Mesendoderm (in vitro differentiated cells): ENCODE data around the gene PRKCG.

Experiments
- DNase-seq: peaks from one replicate; pipeline ENCODE4 v3.0.0; 2013
- H2AK5ac ChIP-seq: 2 replicates; pipeline ENCODE4 v1.6.1; 2013; ENCODE audit warnings: low read length, inconsistent platforms
- H2BK120ac ChIP-seq: 2 replicates; pipeline ENCODE4 v1.6.1; 2013; ENCODE audit warnings: low read depth, mild to moderate bottlenecking, low read length, moderate library complexity, mixed read lengths
- H2BK15ac ChIP-seq: replicated peaks from 2 replicates; pipeline ENCODE4 v1.6.1; 2013; ENCODE audit warnings: low read depth, mild to moderate bottlenecking, moderate library complexity
- H2BK5ac ChIP-seq: 2 replicates; pipeline ENCODE4 v1.6.1; 2013; ENCODE audit warnings: low read length, inconsistent platforms
- H3K18ac ChIP-seq: 2 replicates; pipeline ENCODE4 v1.6.1; 2013; ENCODE audit warnings: mild to moderate bottlenecking, low read length, mixed read lengths
- H3K23ac ChIP-seq: one replicate; pipeline ENCODE4 v1.6.1; 2013; ENCODE audit warnings: low read length
- H3K27ac ChIP-seq: 2 replicates; pipeline ENCODE4 v1.5.1; 2013; ENCODE audit warnings: low read depth, mild to moderate bottlenecking, inconsistent platforms, low read length, moderate library complexity
- H3K27me3 ChIP-seq: 2 replicates; pipeline ENCODE4 v1.6.1; 2013; ENCODE audit warnings: low read length, control low read depth, mild to moderate bottlenecking, inconsistent platforms; ENCODE audit not compliant: insufficient read depth, poor library complexity
- H3K36me3 ChIP-seq: 2 replicates; pipeline ENCODE4 v1.6.1; 2013; ENCODE audit warnings: low read length, inconsistent platforms; ENCODE audit not compliant: control insufficient read depth, insufficient read depth
- H3K4ac ChIP-seq: one replicate; pipeline ENCODE4 v1.6.1; 2013; ENCODE audit warnings: low read depth, mild to moderate bottlenecking, low read length, moderate library complexity
- H3K4me1 ChIP-seq: 2 replicates; pipeline ENCODE4 v1.6.1; 2013; ENCODE audit warnings: low read depth, low read length, inconsistent platforms; ENCODE audit not compliant: control insufficient read depth
- H3K4me2 ChIP-seq: 2 replicates; pipeline ENCODE4 v1.6.1; 2013; ENCODE audit warnings: low read length
- H3K4me3 ChIP-seq: 2 replicates; pipeline ENCODE4 v1.5.1; 2013; ENCODE audit warnings: mild to moderate bottlenecking, low read length
- H3K56ac ChIP-seq: one replicate; pipeline ENCODE4 v1.6.1; 2013; ENCODE audit warnings: low read length
- H3K79me1 ChIP-seq: 2 replicates; pipeline ENCODE4 v1.6.1; 2013; ENCODE audit warnings: low read length, inconsistent platforms
- H3K79me2 ChIP-seq: 2 replicates; pipeline ENCODE4 v1.6.1; 2013; ENCODE audit warnings: mild to moderate bottlenecking, low read length; ENCODE audit not compliant: control insufficient read depth, insufficient read depth
- H3K9ac ChIP-seq: 2 replicates; pipeline ENCODE4 v1.6.1; 2013; ENCODE audit warnings: low read length, inconsistent platforms
- H4K5ac ChIP-seq: one replicate; pipeline ENCODE4 v1.6.1; 2013; ENCODE audit warnings: low read length
- H4K8ac ChIP-seq: one replicate; pipeline ENCODE4 v1.6.1; 2013; ENCODE audit warnings: low read depth, mild to moderate bottlenecking, control low read depth, low read length, moderate library complexity
- WGBS: extraction: QIAGEN DNeasy Blood & Tissue Kit; methylation state at CpG from one replicate; pipeline ENCODE4 v1.1.7; 2013; ENCODE audit warnings: low lambda C conversion rate, missing lambda C conversion rate; ENCODE audit not compliant: insufficient coverage; ENCODE audit errors: extremely low coverage; 5-methylcytosine and 5-hydroxymethylcytosine counted together

Gene PRKCG

DNA sequence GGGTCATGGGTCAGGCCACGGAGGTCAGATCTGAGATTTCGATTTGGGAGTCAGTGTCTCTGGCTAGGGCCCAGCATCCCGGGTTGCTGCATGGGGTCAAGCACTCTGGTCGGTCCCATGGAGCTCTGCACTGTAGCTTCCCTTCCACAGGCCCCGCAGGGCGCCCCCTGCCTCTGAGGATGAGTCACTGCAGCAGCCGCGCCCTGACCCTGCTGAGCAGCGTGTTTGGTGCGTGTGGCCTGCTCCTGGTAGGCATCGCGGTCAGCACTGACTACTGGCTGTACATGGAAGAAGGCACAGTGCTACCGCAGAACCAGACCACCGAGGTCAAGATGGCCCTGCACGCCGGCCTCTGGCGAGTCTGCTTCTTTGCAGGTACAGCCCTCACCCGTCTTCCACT, 30.7 kb downstream of the PRKCG start:
- no peak overlapping the region for H3K27ac ChIP-seq
- H3K4me1 ChIP-seq: no peaks in the 10 kb centered on the region
- H2BK15ac ChIP-seq: no peak overlapping the region
- no peak overlapping the region for H3K18ac ChIP-seq
- H2BK120ac ChIP-seq: no peak overlapping the region
- peaks cover 5% of the 10 kb centered on the region for H3K27me3 ChIP-seq
- H3K9ac ChIP-seq: no peak overlapping the region
- no peak overlapping the region for H2AK5ac ChIP-seq
- H4K5ac ChIP-seq: no peak overlapping the region
- H3K4me3 ChIP-seq: no peak overlapping the region
- no peaks in the 10 kb centered on the region for H3K79me1 ChIP-seq
- no peak overlapping the region for H3K4me2 ChIP-seq
- WGBS: no CpG with 5 or more reads among the region's 18 CpGs
- no peak overlapping the region for H2BK5ac ChIP-seq
- no peak overlapping the region for H3K23ac ChIP-seq
- H3K56ac ChIP-seq: no peak overlapping the region
- DNase-seq: peak; percentile 66
- no peaks in the 10 kb centered on the region for H3K79me2 ChIP-seq
- H3K4ac ChIP-seq: no peak overlapping the region
- peaks cover 2% of the 10 kb centered on the region for H3K36me3 ChIP-seq
- H4K8ac ChIP-seq: no peak overlapping the region

DNA sequence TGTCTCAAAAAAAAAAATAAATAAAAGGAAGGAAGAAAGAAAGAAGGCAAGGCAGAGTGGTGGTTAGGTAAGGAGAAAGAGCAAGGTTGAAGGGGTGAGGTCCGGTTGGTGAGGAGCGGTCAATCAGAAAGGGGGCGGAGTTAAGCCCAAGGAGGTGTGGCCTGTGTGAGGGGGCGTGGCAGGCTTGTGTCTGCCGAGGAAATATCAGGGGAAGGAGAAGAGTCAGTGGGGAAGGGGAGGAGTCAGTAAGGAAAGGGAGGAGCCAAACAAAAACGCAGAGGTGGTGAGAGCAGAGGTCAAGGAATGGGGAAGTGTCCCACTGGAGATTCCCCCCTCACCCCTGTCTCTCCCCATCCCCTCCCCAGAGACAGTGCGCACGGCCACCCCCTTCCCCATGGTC, 33.0 kb downstream of the PRKCG start:
- no peak overlapping the region for H2BK120ac ChIP-seq

DNA sequence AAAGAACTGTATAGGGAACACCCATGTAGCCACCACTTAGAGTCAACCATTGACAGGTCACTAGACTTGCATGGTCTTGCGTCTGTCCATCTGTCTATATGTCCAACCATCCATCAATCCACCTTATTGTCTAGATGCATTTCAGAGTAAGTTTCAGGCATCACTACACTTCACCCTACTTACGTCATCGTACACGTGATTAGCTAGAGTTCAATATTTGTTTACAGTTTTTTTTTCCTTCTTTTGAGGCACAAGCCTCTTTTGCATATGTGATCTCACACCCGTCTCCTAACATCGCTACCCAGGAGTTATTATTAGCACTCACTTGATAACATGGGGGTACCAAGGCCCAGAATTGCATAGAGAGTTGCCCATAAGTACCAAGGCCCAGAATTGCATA, 34.0 kb downstream of the PRKCG start:
- no CpG with 5 or more reads among the region's 6 CpGs for WGBS
- H3K79me1 ChIP-seq: no peaks in the 10 kb centered on the region

More for the DNA sequence above, 33.0 kb downstream of the PRKCG start:
- no peak overlapping the region for H3K18ac ChIP-seq
- H3K79me2 ChIP-seq: no peaks in the 10 kb centered on the region
- no peak overlapping the region for H4K8ac ChIP-seq
- WGBS: no CpG with 5 or more reads among the region's 8 CpGs
- H3K9ac ChIP-seq: no peak overlapping the region
- no peak overlapping the region for H2BK15ac ChIP-seq
- H4K5ac ChIP-seq: no peak overlapping the region
- H3K36me3 ChIP-seq: peaks cover 2% of the 10 kb centered on the region
- no peak overlapping the region for H3K4me2 ChIP-seq
- DNase-seq: peak; percentile 57
- no peaks in the 10 kb centered on the region for H3K4me1 ChIP-seq
- no peak overlapping the region for H2BK5ac ChIP-seq
- H3K4me3 ChIP-seq: no peak overlapping the region
- no peak overlapping the region for H3K23ac ChIP-seq
- no peak overlapping the region for H3K27ac ChIP-seq
- H3K4ac ChIP-seq: no peak overlapping the region
- H3K56ac ChIP-seq: no peak overlapping the region
- H3K27me3 ChIP-seq: peaks cover 5% of the 10 kb centered on the region
- H3K79me1 ChIP-seq: no peaks in the 10 kb centered on the region
- H2AK5ac ChIP-seq: no peak overlapping the region

DNA sequence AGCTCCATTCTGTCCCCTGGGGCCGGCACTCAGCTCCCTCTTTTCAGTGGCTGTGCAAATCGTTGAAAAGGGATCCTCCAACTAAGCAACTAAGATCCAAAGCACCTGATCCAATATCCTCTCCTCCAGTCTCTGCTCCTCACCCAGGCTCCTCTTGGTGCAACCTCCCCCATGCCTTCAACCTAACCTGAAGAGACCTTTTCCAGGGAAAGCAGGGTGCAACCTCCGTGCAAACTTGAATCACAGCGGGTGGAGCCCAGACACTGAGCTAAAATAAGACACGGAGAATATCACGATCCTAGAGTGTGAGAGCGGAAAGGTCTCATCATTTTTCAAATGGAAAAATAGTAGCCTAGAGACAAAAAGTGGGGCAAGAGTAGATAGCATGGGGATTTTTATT, 35.4 kb downstream of the PRKCG start:
- peaks cover 2% of the 10 kb centered on the region for H3K36me3 ChIP-seq

More for the DNA sequence above, 34.0 kb downstream of the PRKCG start:
- Histone ChIP-seq H4K8ac (no peak overlapping the region), H2BK15ac (no peak overlapping the region), H3K4ac (no peak overlapping the region), H3K4me2 (no peak overlapping the region), H3K9ac (no peak overlapping the region), H3K18ac (no peak overlapping the region), H2BK5ac (no peak overlapping the region), H3K4me3 (no peak overlapping the region), H3K27ac (no peak overlapping the region), H3K36me3 (peaks cover 2% of the 10 kb centered on the region), H2AK5ac (no peak overlapping the region), H3K27me3 (no peaks in the 10 kb centered on the region), H3K56ac (no peak overlapping the region), H4K5ac (no peak overlapping the region), H3K23ac (no peak overlapping the region), H3K4me1 (no peaks in the 10 kb centered on the region), H3K79me2 (no peaks in the 10 kb centered on the region), H2BK120ac (no peak overlapping the region)
- no peak for DNase-seq

DNA sequence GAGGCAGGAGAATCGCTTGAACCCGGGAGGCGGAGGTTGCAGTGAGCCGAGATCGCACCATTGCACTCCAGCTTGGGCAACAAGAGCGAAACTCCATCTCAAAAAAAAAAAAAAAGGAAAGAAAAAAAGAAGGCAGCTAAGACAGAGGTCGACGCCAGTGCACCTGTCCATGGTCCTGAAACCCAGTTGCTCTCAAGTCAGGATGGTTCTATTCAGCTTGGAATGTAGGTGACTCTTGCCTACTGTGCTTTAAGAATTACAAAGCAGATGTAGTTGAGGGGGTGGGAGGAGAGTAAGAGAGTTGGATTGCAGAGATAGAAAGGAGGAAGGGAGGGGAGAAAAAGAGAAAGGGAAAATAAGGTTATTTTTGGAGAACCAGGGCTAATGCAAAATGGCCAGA, 45.7 kb downstream of the PRKCG start:
- Histone ChIP-seq H4K8ac (no peak overlapping the region), H3K4me3 (no peak overlapping the region), H3K27me3 (no peaks in the 10 kb centered on the region), H3K23ac (no peak overlapping the region), H3K27ac (no peak overlapping the region), H3K36me3 (no peaks in the 10 kb centered on the region), H3K9ac (no peak overlapping the region), H3K79me2 (no peaks in the 10 kb centered on the region), H3K79me1 (no peaks in the 10 kb centered on the region), H3K4ac (no peak overlapping the region), H2AK5ac (no peak overlapping the region), H2BK5ac (no peak overlapping the region), H3K4me2 (no peak overlapping the region), H3K4me1 (no peaks in the 10 kb centered on the region), H4K5ac (no peak overlapping the region), H3K56ac (no peak overlapping the region), H2BK15ac (no peak overlapping the region), H3K18ac (no peak overlapping the region), H2BK120ac (no peak overlapping the region)
- peak; percentile 90 for DNase-seq
- WGBS: no CpG with 5 or more reads among the region's 8 CpGs

More for the DNA sequence above, 35.4 kb downstream of the PRKCG start:
- H2BK15ac ChIP-seq: no peak overlapping the region
- no peak for DNase-seq
- H2BK5ac ChIP-seq: no peak overlapping the region
- no peak overlapping the region for H4K8ac ChIP-seq
- no peak overlapping the region for H3K4me2 ChIP-seq
- H3K79me1 ChIP-seq: no peaks in the 10 kb centered on the region
- H3K18ac ChIP-seq: no peak overlapping the region
- no peaks in the 10 kb centered on the region for H3K79me2 ChIP-seq
- no peak overlapping the region for H3K4ac ChIP-seq
- no peak overlapping the region for H2AK5ac ChIP-seq
- H2BK120ac ChIP-seq: no peak overlapping the region
- H3K4me3 ChIP-seq: no peak overlapping the region
- no peak overlapping the region for H3K56ac ChIP-seq
- no peak overlapping the region for H3K23ac ChIP-seq
- H3K27me3 ChIP-seq: no peaks in the 10 kb centered on the region
- H4K5ac ChIP-seq: no peak overlapping the region
- H3K27ac ChIP-seq: no peak overlapping the region
- H3K9ac ChIP-seq: no peak overlapping the region
- no CpG with 5 or more reads among the region's 7 CpGs for WGBS
- no peaks in the 10 kb centered on the region for H3K4me1 ChIP-seq

DNA sequence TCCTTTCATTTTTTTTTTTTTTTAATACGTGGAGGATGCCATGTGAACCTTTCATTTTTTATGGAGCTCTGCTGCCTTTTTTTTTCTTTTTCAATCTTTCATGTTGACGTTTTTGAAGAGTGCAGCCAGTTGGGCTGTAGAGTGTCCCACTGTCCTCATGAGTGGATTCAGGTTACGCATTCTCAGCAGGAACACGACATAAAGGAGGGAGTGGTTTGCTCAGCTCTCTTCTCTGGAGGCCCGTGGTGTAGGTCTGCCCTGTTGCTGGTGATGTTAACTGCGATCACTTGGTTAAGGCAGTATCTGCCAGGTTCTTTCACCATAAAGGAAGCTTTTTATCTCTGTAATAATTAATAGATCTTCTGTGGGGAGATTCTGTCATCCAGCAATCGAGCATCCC, 54.0 kb downstream of the PRKCG start:
- DNase-seq: no peak
- H3K56ac ChIP-seq: no peak overlapping the region
- no peak overlapping the region for H4K5ac ChIP-seq
- no peak overlapping the region for H3K27ac ChIP-seq
- H3K4me2 ChIP-seq: no peak overlapping the region
- no peak overlapping the region for H3K9ac ChIP-seq
- no peaks in the 10 kb centered on the region for H3K27me3 ChIP-seq
- no peak overlapping the region for H3K23ac ChIP-seq
- H3K4me1 ChIP-seq: no peaks in the 10 kb centered on the region
- no CpG with 5 or more reads among the region's 7 CpGs for WGBS
- no peak overlapping the region for H3K4ac ChIP-seq
- no peak overlapping the region for H3K4me3 ChIP-seq
- no peak overlapping the region for H3K18ac ChIP-seq
- no peaks in the 10 kb centered on the region for H3K36me3 ChIP-seq
- no peaks in the 10 kb centered on the region for H3K79me2 ChIP-seq
- H2AK5ac ChIP-seq: no peak overlapping the region
- no peak overlapping the region for H2BK15ac ChIP-seq
- H4K8ac ChIP-seq: no peak overlapping the region
- H2BK5ac ChIP-seq: no peak overlapping the region
- no peaks in the 10 kb centered on the region for H3K79me1 ChIP-seq
- no peak overlapping the region for H2BK120ac ChIP-seq
